Tibial artery (tissue), 4 donors: ENCODE data around the gene DNAJB14.

Source experiments
- DNase-seq, 2 donors: peaks; one replicate each; pipeline ENCODE4 v3.0.0-alpha.2; 2019
- H3K27ac ChIP-seq, 2 donors: fragments of 200-600 bp; sonication (generic) in 1 of 2; 1 replicate in 1 of 2; 2 replicates in 1 of 2; pipeline ENCODE4 v1.5.1; 2018 to 2019; ENCODE audit warnings: mild to moderate bottlenecking in 1 of 2
- H3K27me3 ChIP-seq, 2 donors: fragments of 200-600 bp; sonication (generic) in 1 of 2; one replicate each; pipeline versions ENCODE4 v1.5.1 to v1.6.0; 2016 to 2019
- H3K36me3 ChIP-seq, 3 donors: fragments of 200-600 bp; sonication (generic) in 2 of 3; one replicate each; pipeline ENCODE4 v1.5.1; 2016 to 2019; ENCODE audit warnings: mild to moderate bottlenecking in 2 of 3
- H3K4me1 ChIP-seq, 4 donors: fragments of 200-600 bp; sonication (generic) in 2 of 4; 1 replicate in 3 of 4; 2 replicates in 1 of 4; pipeline ENCODE4 v1.5.1; 2016 to 2019
- H3K4me3 ChIP-seq, 2 donors: fragments of 200-600 bp; sonication (generic) in 1 of 2; 1 replicate in 1 of 2; 2 replicates in 1 of 2; pipeline ENCODE4 v1.5.1; 2018 to 2019; ENCODE audit warnings: mild to moderate bottlenecking in 2 of 2
- H3K9me3 ChIP-seq, 3 donors: fragments of 200-600 bp; sonication (generic) in 1 of 3; one replicate each; pipeline ENCODE4 v1.5.1; 2016 to 2019
- CTCF ChIP-seq, 2 experiments: fragments of 200-600 bp in 1 of 2; fragments of 450-650 bp in 1 of 2; IDR thresholded peaks; one replicate each; pipeline ENCODE4 v1.5.1; 2017 to 2019; ENCODE audit warnings: antibody characterized with exemption in 2 of 2, mild to moderate bottlenecking in 1 of 2, moderate library complexity in 1 of 2
- intact Hi-C: fragments of 100-400 bp; cut with DNase I; formaldehyde crosslinking; loops from one replicate; pipeline ENCODE4 v1.15.0; 2023; ENCODE audit warnings: low total_unique reads

The DNAJB14 gene

GRCh38 chr4:99863804-99864203 lies 82.6 kb downstream of the DNAJB14 start:
- no peaks in the 10 kb centered on the region for H3K4me1 ChIP-seq
- H3K27ac ChIP-seq: no peak overlapping the region
- peaks cover 0 to 3% of the 10 kb centered on the region in 2 donors for H3K27me3 ChIP-seq
- DNase-seq: no peak
- no peak overlapping the region for H3K4me3 ChIP-seq
- H3K9me3 ChIP-seq: no peaks in the 10 kb centered on the region
- H3K36me3 ChIP-seq: no peaks in the 10 kb centered on the region
- TF ChIP-seq CTCF (IDR thresholded peaks at IDR 0.05): no peak
- intact Hi-C loops: no loop called here

DNA sequence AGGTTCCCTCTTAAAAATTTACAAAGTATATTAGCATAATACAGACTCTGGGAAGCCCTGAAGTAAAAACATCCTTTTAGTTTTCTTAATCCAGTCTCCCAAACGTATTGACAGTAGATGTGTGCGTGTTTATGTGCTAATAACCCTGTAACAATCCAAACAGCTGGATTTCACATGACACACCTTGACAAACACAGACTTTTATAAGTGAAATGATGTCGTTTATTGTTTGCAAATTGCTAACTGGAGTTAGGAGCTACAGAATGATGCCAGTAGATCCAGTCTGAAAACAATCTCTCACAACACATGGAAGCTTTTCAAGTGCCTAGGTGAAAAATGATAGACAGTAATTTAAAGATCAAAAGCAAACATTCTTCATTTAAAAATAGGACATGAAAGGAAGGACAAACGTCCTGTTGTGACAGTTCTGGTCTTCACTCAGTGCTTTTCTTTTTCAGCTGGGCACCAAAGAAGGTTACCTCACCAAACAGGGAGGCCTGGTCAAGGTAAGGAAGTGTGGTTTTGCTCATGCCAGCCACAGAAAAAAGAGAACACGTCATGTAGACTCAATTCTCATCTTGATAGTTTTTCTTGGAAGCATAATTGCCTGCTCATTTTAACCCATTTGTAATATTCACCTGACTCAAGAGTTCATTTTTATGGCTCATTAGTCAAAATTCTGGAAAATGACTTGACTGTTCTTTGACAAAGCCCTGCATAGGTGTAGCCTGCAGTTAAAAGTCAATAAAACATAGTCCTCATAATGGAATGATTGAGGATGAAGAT lies 85.1 kb downstream of the DNAJB14 start:
- peaks cover 0 to 3% of the 10 kb centered on the region in 2 donors for H3K27me3 ChIP-seq
- TF ChIP-seq CTCF (IDR thresholded peaks at IDR 0.05): no peak
- no peak for DNase-seq
- no peak overlapping the region for H3K4me3 ChIP-seq
- no peaks in the 10 kb centered on the region for H3K36me3 ChIP-seq
- no peaks in the 10 kb centered on the region for H3K9me3 ChIP-seq
- intact Hi-C loops: no loop called here
- H3K27ac ChIP-seq: no peak overlapping the region
- no peaks in the 10 kb centered on the region for H3K4me1 ChIP-seq

- Histone ChIP-seq H3K4me3 (no peak overlapping the region), H3K9me3 (no peaks in the 10 kb centered on the region), H3K4me1 (no peaks in the 10 kb centered on the region), H3K36me3 (no peaks in the 10 kb centered on the region), H3K27me3 (peaks cover 0 to 3% of the 10 kb centered on the region in 2 donors), H3K27ac (no peak overlapping the region)
- TF ChIP-seq CTCF (IDR thresholded peaks at IDR 0.05): no peak
- intact Hi-C loops: no loop called here
- DNase-seq: no peak
Measured at GRCh38 chr4:99860521-99860920, 85.9 kb downstream of the DNAJB14 start.

DNA sequence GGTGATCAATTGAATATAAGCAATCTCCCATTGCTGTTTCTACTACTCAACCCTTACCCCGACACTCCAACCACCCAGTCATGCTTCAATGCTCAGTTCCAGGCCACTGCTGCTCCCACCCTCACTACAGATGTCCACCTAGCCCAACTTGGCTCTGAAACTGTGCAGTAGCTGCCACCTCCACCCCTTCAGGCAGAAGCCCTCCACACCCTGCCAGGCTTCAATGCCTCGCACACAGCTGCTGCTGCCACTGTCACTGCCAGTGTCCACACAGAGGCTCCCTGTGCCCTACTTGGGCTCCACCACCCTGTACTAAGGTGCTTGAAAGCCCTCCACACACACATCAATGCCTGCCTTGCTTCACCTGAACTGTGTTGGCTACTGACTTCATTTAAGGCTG lies 86.8 kb downstream of the DNAJB14 start:
- DNase-seq: no peak

DNA sequence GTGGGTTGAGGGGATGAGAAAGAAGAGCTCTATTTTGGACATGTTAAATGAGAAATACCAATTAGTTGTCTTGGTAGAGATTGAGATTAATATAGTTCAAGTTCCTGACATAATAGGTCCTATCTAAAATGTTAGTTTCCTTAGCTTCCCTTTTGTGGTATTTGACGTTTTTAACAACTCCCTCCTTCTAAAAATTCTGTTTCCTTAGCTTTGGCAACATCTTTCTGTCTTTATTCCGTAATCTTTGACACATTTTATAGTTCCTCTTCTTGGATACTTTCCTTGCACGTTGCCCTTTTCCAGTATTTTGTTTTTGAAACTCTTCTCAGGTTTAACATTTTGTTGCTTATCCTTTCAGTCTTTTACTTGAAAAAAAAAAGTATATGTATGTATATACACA lies 89.1 kb downstream of the DNAJB14 start:
- Histone ChIP-seq H3K4me1 (no peaks in the 10 kb centered on the region), H3K9me3 (no peaks in the 10 kb centered on the region), H3K27me3 (peaks cover 0 to 3% of the 10 kb centered on the region in 2 donors), H3K4me3 (no peak overlapping the region), H3K36me3 (no peaks in the 10 kb centered on the region), H3K27ac (no peak overlapping the region)
- TF ChIP-seq CTCF (IDR thresholded peaks at IDR 0.05): no peak
- intact Hi-C loops: no loop called here
- DNase-seq: no peak

More for the DNA sequence above, 86.8 kb downstream of the DNAJB14 start:
- H3K36me3 ChIP-seq: no peaks in the 10 kb centered on the region
- H3K4me1 ChIP-seq: no peaks in the 10 kb centered on the region
- TF ChIP-seq CTCF (IDR thresholded peaks at IDR 0.05): no peak
- intact Hi-C loops: no loop called here
- no peak overlapping the region for H3K27ac ChIP-seq
- no peak overlapping the region for H3K4me3 ChIP-seq
- peaks cover 0 to 3% of the 10 kb centered on the region in 2 donors for H3K27me3 ChIP-seq
- no peaks in the 10 kb centered on the region for H3K9me3 ChIP-seq
